Right atrium auricular region (tissue), 2 donors: ENCODE data around the gene CCNY. TPM values are rescaled to one million over a fixed set of nuclear protein-coding genes. Genes with fewer than 3 reads are reported as not detected.
A peak's percentile ranks its signal among the peaks of the same experiment; 100 is the strongest.
"Not testable (repeated sequence)": the region's sequence is repeated elsewhere in the genome, so short reads cannot be mapped to it uniquely, and the experiment has no call there.

Source experiments
- DNase-seq: peaks from one replicate; pipeline ENCODE4 v3.0.0-alpha.2; 2019; ENCODE audit warnings: low spot score
- H3K27ac ChIP-seq, 2 donors: fragments of 200-600 bp; sonication (generic); 1 replicate in 1 of 2; 2 replicates in 1 of 2; pipeline ENCODE4 v1.5.1; 2016 to 2019
- H3K27me3 ChIP-seq, 2 donors: fragments of 200-600 bp; sonication (generic); one replicate each; pipeline versions ENCODE4 v1.5.1 to v1.6.0; 2017 to 2019
- H3K36me3 ChIP-seq: fragments of 200-600 bp; sonication (generic); one replicate; pipeline ENCODE4 v1.5.1; 2016
- H3K4me1 ChIP-seq, 2 donors: fragments of 200-600 bp; sonication (generic); one replicate each; pipeline versions ENCODE4 v1.5.1 to v1.6.0; 2017 to 2019
- H3K4me3 ChIP-seq, 2 donors: fragments of 200-600 bp; sonication (generic); 1 replicate in 1 of 2; 2 replicates in 1 of 2; pipeline ENCODE4 v1.5.1; 2017 to 2019; ENCODE audit warnings: mild to moderate bottlenecking in 1 of 2, moderate library complexity in 1 of 2
- H3K9me3 ChIP-seq, 2 donors: fragments of 200-600 bp; sonication (generic); one replicate each; pipeline ENCODE4 v1.5.1; 2019
- total RNA-seq, 2 donors: library from RNA; depleted of rRNA; stranded (reverse); fragments of >200 nt; gene quantifications; one replicate each; pipeline ENCODE4 v1.1.0, GENCODE V29; 2016
- TF ChIP-seq, protein P1 (sequence below), 2 donors: fragments of 200-600 bp; sonication (generic); IDR thresholded peaks; one replicate each; pipeline ENCODE4 v1.5.1; 2019; ENCODE audit warnings: antibody characterized with exemption in 2 of 2

The CCNY gene
- total RNA-seq, 2 donors from 2014 or later = 35.6 to 58.1 TPM

- DNase-seq = peak; percentile 50
- TF ChIP-seq, protein P1, sequence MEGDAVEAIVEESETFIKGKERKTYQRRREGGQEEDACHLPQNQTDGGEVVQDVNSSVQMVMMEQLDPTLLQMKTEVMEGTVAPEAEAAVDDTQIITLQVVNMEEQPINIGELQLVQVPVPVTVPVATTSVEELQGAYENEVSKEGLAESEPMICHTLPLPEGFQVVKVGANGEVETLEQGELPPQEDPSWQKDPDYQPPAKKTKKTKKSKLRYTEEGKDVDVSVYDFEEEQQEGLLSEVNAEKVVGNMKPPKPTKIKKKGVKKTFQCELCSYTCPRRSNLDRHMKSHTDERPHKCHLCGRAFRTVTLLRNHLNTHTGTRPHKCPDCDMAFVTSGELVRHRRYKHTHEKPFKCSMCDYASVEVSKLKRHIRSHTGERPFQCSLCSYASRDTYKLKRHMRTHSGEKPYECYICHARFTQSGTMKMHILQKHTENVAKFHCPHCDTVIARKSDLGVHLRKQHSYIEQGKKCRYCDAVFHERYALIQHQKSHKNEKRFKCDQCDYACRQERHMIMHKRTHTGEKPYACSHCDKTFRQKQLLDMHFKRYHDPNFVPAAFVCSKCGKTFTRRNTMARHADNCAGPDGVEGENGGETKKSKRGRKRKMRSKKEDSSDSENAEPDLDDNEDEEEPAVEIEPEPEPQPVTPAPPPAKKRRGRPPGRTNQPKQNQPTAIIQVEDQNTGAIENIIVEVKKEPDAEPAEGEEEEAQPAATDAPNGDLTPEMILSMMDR (IDR thresholded peaks at IDR 0.05) = no peak
- Histone ChIP-seq H3K27ac (no peak overlapping the region), H3K9me3 (no peaks in the 10 kb centered on the region), H3K27me3 (no peaks in the 10 kb centered on the region), H3K36me3 (no peaks in the 10 kb centered on the region), H3K4me3 (no peak overlapping the region), H3K4me1 (peaks cover 0 to 46% of the 10 kb centered on the region in 2 donors)
Observed at GRCh38 chr10:35415505-35415904, 79.2 kb downstream of the CCNY start.

DNA sequence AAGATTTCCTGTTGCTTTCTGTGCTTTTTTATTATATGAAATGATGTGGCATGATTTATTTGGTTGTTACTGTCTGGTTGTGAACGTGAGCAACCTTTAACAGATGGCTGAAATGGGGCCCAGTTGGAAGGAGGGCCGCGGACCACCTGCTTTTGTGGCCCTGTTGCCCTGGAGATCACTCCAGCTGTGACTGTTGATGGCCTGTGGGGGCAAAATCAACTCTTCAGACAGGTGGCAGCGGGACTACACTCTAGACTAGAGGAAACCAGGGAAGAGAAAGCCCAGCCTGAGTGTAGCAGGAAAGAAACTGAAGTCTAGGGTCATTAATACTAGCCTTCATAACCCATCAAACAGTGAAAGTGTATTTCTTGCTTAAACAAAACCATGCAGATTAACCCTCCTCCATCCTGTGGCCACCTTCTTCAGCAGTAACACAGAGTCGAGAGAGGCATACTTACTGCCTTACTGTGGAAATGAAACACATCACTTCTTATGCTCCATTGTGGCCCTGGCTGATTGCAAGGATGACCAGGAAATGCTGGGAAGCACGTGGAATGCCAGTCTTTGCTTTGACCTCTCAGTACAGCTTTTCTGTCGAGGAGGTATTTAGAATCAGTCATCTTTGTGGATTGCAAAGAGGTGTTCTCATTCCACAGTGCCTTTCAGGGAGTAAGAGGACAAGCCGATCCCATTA, 80.5 kb downstream of the CCNY start:
- H3K27ac ChIP-seq = no peak overlapping the region
- H3K27me3 ChIP-seq = no peaks in the 10 kb centered on the region
- TF ChIP-seq, protein P1 (IDR thresholded peaks at IDR 0.05) = no peak
- DNase-seq = peak; percentile 50
- H3K9me3 ChIP-seq = no peaks in the 10 kb centered on the region
- H3K36me3 ChIP-seq = no peaks in the 10 kb centered on the region
- H3K4me3 ChIP-seq = no peak overlapping the region
- peaks cover 0 to 54% of the 10 kb centered on the region in 2 donors for H3K4me1 ChIP-seq

DNA sequence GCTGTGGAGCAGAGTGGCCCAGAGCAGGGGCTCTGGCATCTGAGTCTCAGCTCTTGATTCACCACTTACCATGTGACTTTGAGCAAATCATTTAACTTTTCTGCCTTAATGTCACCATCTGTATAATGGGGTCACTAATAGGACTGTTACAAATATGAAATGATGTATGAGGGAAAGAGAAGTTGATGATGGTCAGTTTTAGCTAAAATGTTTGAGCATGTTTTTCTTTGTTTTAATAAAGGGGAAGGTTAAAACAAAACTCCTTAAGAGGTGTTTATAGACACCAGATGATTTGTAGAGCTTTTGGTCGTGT, 81.0 kb downstream of the CCNY start:
- H3K4me1 ChIP-seq = peaks cover 0 to 54% of the 10 kb centered on the region in 2 donors
- TF ChIP-seq, protein P1 (IDR thresholded peaks at IDR 0.05) = no peak
- H3K9me3 ChIP-seq = no peaks in the 10 kb centered on the region
- no peaks in the 10 kb centered on the region for H3K36me3 ChIP-seq
- H3K4me3 ChIP-seq = no peak overlapping the region
- no peak for DNase-seq
- H3K27me3 ChIP-seq = no peaks in the 10 kb centered on the region
- no peak overlapping the region for H3K27ac ChIP-seq

DNA sequence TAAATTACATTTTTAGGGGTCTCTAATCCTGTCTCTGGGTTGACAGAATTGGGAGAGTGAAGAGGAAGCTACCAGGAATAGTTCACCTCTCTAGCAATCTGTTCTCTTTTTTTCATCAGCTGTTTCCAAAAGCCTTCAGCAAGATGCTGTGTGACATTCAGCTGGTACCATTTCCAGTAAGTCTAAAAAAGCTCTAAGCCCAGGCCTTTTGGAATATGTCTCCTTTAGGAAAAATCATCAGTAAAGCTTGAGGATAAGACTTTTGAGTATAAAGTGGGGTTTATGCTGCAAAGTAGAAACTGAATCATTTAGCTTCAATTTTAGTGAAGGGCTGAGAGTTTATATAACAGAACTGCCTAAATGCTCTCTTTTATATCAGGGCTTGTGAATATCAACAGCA, 81.5 kb downstream of the CCNY start:
- TF ChIP-seq, protein P1 (IDR thresholded peaks at IDR 0.05) = no peak
- Histone ChIP-seq H3K36me3 (no peaks in the 10 kb centered on the region), H3K27ac (peak overlapping the region in 1 of 2 donors; percentile 3), H3K9me3 (no peaks in the 10 kb centered on the region), H3K4me1 (peaks cover 0 to 56% of the 10 kb centered on the region in 2 donors), H3K4me3 (no peak overlapping the region), H3K27me3 (no peaks in the 10 kb centered on the region)
- no peak for DNase-seq

DNA sequence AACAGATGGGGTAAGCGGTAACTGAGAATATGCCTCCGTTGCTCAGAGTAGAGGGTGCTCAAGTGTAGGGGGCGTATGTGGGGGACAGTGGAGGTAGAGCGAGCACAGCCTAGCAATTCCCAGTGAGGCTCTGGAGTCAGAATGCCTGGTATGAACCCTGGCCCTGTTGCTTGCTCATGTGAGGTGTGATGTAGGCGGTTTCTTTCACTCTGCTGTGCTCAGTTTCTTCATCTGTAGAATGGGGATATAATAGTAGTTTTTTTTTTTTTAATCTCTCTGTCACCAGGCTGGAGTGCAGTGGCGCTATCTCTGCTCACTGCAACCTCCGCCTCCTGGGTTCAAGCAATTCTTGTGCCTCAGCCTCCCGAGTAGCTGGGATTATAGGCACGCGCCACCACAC, 82.3 kb downstream of the CCNY start:
- not testable (repeated sequence) for H3K27me3 ChIP-seq, H3K36me3 ChIP-seq, H3K4me3 ChIP-seq, DNase-seq, H3K9me3 ChIP-seq
- Histone ChIP-seq H3K4me1 (peaks cover 0 to 55% of the 10 kb centered on the region in 2 donors), H3K27ac (peak overlapping the region in 1 of 2 donors; percentile 3)

DNA sequence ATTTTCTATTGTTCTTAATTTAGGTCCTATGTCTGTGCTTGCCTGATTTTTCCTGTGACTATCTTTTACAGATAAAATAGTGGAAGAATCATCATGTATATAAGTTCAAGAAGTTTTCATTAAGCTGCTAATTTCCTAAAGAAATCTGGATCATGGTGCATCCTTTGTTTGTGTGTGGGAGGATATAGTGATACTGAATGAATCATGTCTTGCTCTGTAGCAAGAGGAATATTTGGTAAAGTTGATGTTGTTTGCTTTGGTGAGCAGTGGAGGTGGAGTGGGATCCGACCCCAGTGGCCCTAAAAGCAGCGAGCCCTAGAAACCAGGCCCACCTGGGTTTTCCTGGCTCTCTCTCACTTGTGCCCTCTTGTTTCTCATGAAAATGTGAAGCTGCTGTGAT, 83.7 kb downstream of the CCNY start:
- TF ChIP-seq, protein P1 (IDR thresholded peaks at IDR 0.05) = no peak
- no peak for DNase-seq
- no peaks in the 10 kb centered on the region for H3K9me3 ChIP-seq
- peaks cover 0 to 56% of the 10 kb centered on the region in 2 donors for H3K4me1 ChIP-seq
- H3K36me3 ChIP-seq = no peaks in the 10 kb centered on the region
- H3K27ac ChIP-seq = peak overlapping the region in 1 of 2 donors; percentile 18
- H3K27me3 ChIP-seq = no peaks in the 10 kb centered on the region
- H3K4me3 ChIP-seq = no peak overlapping the region
